Measurements from ENCODE around the gene GRHL1. TPM values are rescaled to one million over a fixed set of nuclear protein-coding genes. Genes with fewer than 3 reads are reported as not detected.
A peak's percentile ranks its signal among the peaks of the same experiment; 100 is the strongest.

Gene GRHL1
- total RNA-seq, 1 experiment from 2014 or later, result 0.96 TPM

DNA sequence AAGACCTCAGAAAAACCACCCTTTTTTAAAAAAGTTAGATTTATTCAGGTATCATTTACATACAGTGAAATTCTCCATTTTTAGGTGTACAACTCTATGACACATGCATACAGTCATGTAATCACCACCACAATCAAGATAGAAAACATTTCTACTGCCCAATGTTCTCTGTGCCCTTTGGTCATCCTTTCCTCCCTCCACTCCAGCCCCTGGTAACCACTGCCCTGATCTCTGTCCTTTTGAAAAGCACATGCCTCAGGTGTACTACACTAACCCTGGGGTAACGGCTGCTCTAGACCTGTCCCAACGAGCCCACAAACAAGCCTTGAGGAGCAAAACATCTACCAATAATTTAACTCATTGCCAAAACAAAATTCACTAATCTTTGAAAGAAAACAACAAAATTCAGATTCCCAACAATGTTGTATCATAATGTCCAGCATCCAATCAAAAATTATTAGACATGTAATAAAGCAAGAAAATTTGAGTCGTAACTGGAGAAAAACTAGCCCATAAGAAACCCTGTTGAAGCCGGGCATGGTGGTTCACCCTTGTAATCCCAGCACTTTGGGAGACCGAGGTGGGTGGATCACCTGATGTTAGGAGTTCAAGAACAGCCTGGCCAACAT is 65.9 kb downstream of the GRHL1 start:
- Mint-ChIP-seq H3K27me3 (ENCODE audit: insufficient read depth, unreplicated experiment) (no peaks in the 10 kb centered on the region), H3K27ac (ENCODE audit: low read depth, unreplicated experiment) (no peak overlapping the region), H3K36me3 (ENCODE audit: insufficient read depth, unreplicated experiment) (no peaks in the 10 kb centered on the region), H3K9me3 (ENCODE audit: unreplicated experiment) (no peaks in the 10 kb centered on the region), H3K4me1 (ENCODE audit: insufficient read depth, unreplicated experiment) (peaks cover 10% of the 10 kb centered on the region), H3K4me3 (ENCODE audit: unreplicated experiment) (no peak overlapping the region)
- BruUV-seq (replicated peaks), result no TSS peak
- intact Hi-C loops (cut with micrococcal nuclease), result no loop called here
- TF ChIP-seq, protein P1, sequence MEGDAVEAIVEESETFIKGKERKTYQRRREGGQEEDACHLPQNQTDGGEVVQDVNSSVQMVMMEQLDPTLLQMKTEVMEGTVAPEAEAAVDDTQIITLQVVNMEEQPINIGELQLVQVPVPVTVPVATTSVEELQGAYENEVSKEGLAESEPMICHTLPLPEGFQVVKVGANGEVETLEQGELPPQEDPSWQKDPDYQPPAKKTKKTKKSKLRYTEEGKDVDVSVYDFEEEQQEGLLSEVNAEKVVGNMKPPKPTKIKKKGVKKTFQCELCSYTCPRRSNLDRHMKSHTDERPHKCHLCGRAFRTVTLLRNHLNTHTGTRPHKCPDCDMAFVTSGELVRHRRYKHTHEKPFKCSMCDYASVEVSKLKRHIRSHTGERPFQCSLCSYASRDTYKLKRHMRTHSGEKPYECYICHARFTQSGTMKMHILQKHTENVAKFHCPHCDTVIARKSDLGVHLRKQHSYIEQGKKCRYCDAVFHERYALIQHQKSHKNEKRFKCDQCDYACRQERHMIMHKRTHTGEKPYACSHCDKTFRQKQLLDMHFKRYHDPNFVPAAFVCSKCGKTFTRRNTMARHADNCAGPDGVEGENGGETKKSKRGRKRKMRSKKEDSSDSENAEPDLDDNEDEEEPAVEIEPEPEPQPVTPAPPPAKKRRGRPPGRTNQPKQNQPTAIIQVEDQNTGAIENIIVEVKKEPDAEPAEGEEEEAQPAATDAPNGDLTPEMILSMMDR (IDR thresholded peaks at IDR 0.05; ENCODE audit: unreplicated experiment), result no peak
- ChIA-PET POLR2A (interaction anchor here (1.0 kb wide), 1 partner anchor 21 kb away, joined by 3 read pairs; no protein-coding TSS in a partner anchor), CTCF (interaction anchor here (0.6 to 1.0 kb wide), 2 partner anchors 33 to 203 kb away, joined by 3 to 8 read pairs; no protein-coding TSS in a partner anchor)
- no peak for DNase-seq (ENCODE audit: unreplicated experiment)

DNA sequence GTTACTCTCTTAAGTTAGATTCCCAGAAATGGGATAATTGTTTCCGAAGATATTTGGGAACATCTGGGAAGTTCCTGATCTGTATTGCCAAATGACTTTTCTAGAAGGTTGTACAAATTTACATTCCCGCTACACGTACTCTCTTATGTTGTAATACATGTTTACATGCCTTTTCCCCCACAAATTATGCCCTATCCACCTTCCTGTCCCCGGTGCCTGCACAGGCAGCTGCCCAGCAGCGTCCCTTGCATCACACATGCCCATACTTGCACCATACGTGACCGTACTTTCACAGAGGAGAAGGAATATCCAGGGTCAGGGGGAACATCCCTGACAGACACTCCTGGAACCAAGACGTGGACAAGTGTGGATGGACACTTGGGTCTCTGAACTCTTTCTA is 67.7 kb downstream of the GRHL1 start:
- POLR2A ChIA-PET, result interaction anchor here (1.3 kb wide), 2 partner anchors 10 to 15 kb away, joined by 3 read pairs; no protein-coding TSS in a partner anchor
- intact Hi-C loops (cut with micrococcal nuclease), result no loop called here
- Mint-ChIP-seq H3K9me3 (ENCODE audit: unreplicated experiment) (no peaks in the 10 kb centered on the region), H3K36me3 (ENCODE audit: insufficient read depth, unreplicated experiment) (no peaks in the 10 kb centered on the region), H3K27ac (ENCODE audit: low read depth, unreplicated experiment) (no peak overlapping the region), H3K4me3 (ENCODE audit: unreplicated experiment) (no peak overlapping the region), H3K4me1 (ENCODE audit: insufficient read depth, unreplicated experiment) (peaks cover 10% of the 10 kb centered on the region), H3K27me3 (ENCODE audit: insufficient read depth, unreplicated experiment) (no peaks in the 10 kb centered on the region)
- TF ChIP-seq, protein P1 (IDR thresholded peaks at IDR 0.05; ENCODE audit: unreplicated experiment), result no peak
- CTCF ChIA-PET, result interaction anchor here (1.5 to 1.6 kb wide), 2 partner anchors 35 to 219 kb away, joined by 4 read pairs; no protein-coding TSS in a partner anchor
- BruUV-seq (replicated peaks), result no TSS peak
- DNase-seq (ENCODE audit: unreplicated experiment), result peak; percentile 90

DNA sequence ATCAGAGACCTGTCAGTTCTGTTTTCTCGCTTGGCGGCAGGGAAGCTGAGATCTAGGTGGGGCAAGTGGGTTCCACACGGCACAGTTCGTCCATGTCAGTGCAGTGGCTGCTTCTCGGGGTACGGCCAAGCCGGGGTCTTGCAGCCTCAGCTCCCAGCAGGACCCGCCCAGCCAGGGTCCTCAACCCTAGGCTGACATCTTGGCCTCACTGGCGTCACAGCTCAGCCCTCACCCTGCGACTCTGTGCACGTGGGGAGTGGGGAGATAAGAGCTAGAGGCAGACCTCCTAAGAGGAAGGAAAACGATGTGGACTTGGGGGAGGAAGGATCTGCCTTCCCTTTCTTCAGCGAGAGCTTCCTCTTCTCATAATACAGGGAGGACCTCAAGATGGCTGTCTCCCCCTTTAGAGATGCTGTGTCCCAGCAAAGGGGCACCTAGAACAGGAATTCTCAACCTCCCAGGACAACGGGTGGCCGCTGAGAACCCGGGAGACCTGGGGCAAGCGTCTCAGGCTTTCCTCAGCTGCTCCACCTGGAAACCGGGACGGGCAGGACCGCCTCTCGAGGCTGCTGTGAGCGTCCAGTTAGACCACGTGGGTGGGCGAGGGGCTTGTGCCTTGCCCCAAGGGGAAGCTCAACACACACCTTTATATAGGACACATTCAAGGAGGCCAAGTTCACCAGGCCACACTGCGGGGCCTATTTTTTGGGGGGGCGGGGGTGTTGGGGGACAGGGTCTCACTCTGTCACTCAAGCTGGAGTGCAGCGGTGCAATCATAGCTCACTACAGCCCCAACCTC is 68.3 kb downstream of the GRHL1 start:
- ChIA-PET POLR2A (interaction anchor here (1.3 kb wide), 2 partner anchors 11 to 15 kb away, joined by 3 read pairs; no protein-coding TSS in a partner anchor), CTCF (interaction anchor here (0.7 to 2.6 kb wide), 4 partner anchors 14 to 220 kb away, joined by 3 to 8 read pairs (median 4); no protein-coding TSS in a partner anchor)
- Mint-ChIP-seq H3K27me3 (ENCODE audit: insufficient read depth, unreplicated experiment) (no peaks in the 10 kb centered on the region), H3K27ac (ENCODE audit: low read depth, unreplicated experiment) (no peak overlapping the region), H3K4me1 (ENCODE audit: insufficient read depth, unreplicated experiment) (peaks cover 10% of the 10 kb centered on the region), H3K36me3 (ENCODE audit: insufficient read depth, unreplicated experiment) (no peaks in the 10 kb centered on the region), H3K9me3 (ENCODE audit: unreplicated experiment) (no peaks in the 10 kb centered on the region), H3K4me3 (ENCODE audit: unreplicated experiment) (no peak overlapping the region)
- TF ChIP-seq, protein P1 (IDR thresholded peaks at IDR 0.05; ENCODE audit: unreplicated experiment), result no peak
- DNase-seq (ENCODE audit: unreplicated experiment), result no peak
- BruUV-seq (replicated peaks), result no TSS peak
- intact Hi-C loops (cut with micrococcal nuclease), result no loop called here

DNA sequence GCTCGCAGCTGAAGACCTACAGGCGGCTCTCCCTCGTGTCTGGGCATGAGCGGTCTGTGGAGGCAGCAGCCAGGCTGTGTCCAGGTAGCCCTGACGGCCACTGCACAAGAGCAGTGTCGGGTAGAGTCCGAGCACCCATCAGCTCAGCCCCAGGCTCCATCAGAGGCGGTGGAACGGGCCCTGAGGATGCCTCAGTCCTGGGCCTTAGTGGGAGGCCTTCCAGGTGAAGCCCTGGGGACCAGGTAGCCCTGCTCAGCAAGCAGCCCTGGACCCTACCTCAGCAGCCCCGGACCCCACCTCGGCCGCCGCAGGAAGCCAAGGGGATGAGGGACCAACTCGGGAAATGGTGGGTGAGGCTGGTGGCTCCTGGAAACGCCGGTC is 70.5 kb downstream of the GRHL1 start:
- BruUV-seq (replicated peaks), result no TSS peak
- no peaks in the 10 kb centered on the region for H3K27me3 Mint-ChIP-seq (ENCODE audit: insufficient read depth, unreplicated experiment)
- POLR2A ChIA-PET, result no interaction called here

More for the DNA sequence above, 70.5 kb downstream of the GRHL1 start:
- Mint-ChIP-seq H3K4me1 (ENCODE audit: insufficient read depth, unreplicated experiment) (peaks cover 10% of the 10 kb centered on the region), H3K36me3 (ENCODE audit: insufficient read depth, unreplicated experiment) (no peaks in the 10 kb centered on the region), H3K4me3 (ENCODE audit: unreplicated experiment) (no peak overlapping the region), H3K27ac (ENCODE audit: low read depth, unreplicated experiment) (no peak overlapping the region), H3K9me3 (ENCODE audit: unreplicated experiment) (no peaks in the 10 kb centered on the region)
- TF ChIP-seq, protein P1 (IDR thresholded peaks at IDR 0.05; ENCODE audit: unreplicated experiment), result no peak
- DNase-seq (ENCODE audit: unreplicated experiment), result no peak
- intact Hi-C loops (cut with micrococcal nuclease), result no loop called here
- CTCF ChIA-PET, result interaction anchor here (1.6 to 2.6 kb wide), 2 partner anchors 14 to 38 kb away, joined by 4 to 8 read pairs; no protein-coding TSS in a partner anchor
